Stimulated activated CD4-positive, alpha-beta T cell treated with anti-CD3 and anti-CD28 coated beads, TNF-alpha, amount 100 ng/mL, for 24 hours (primary cell): Measurements from ENCODE around the gene AKT1.
"Not testable (repeated sequence)": the region's sequence is repeated elsewhere in the genome, so short reads cannot be mapped to it uniquely, and the experiment has no call there.

Source experiments
- DNase-seq, 3 experiments: peaks; one replicate each; pipeline ENCODE4 v3.0.0-alpha.2; 2020; ENCODE audit warnings: low read depth in 3 of 3

Gene AKT1

GRCh38 chr14:104818714-104819161 is 23.2 kb upstream of the AKT1 start:
- no peak for DNase-seq

GRCh38 chr14:104817930-104818713 is 22.6 kb upstream of the AKT1 start:
- no peak for DNase-seq

GRCh38 chr14:104816616-104816884 is 21.0 kb upstream of the AKT1 start:
- no peak for DNase-seq

GRCh38 chr14:104814701-104815100 is 19.2 kb upstream of the AKT1 start:
- not testable (repeated sequence) for DNase-seq

GRCh38 chr14:104813286-104813685 is 17.7 kb upstream of the AKT1 start:
- no peak for DNase-seq

GRCh38 chr14:104810316-104810715 is 14.8 kb upstream of the AKT1 start:
- no peak for DNase-seq

GRCh38 chr14:104808456-104808855 is 12.9 kb upstream of the AKT1 start:
- DNase-seq: no peak

GRCh38 chr14:104806625-104807465 is 11.3 kb upstream of the AKT1 start:
- no peak for DNase-seq

- DNase-seq: no peak
Measured at GRCh38 chr14:104805941-104806624, 10.5 kb upstream of the AKT1 start.

- DNase-seq: no peak
Measured at GRCh38 chr14:104805326-104805678, 9.8 kb upstream of the AKT1 start.

GRCh38 chr14:104804481-104805325 is 9.2 kb upstream of the AKT1 start:
- DNase-seq: no peak

GRCh38 chr14:104803912-104804410 is 8.4 kb upstream of the AKT1 start:
- DNase-seq: no peak

GRCh38 chr14:104803280-104803911 is 7.8 kb upstream of the AKT1 start:
- no peak for DNase-seq

- no peak for DNase-seq
Measured at GRCh38 chr14:104802394-104803184, 7.0 kb upstream of the AKT1 start.

- DNase-seq: no peak
Measured at GRCh38 chr14:104801520-104802393, 6.2 kb upstream of the AKT1 start.

GRCh38 chr14:104800771-104801519 is 5.4 kb upstream of the AKT1 start, which contains the start of gene ZBTB42:
Gene ZBTB42 (plus strand): TSS chr14:104801101. CDS start chr14:104801198, 97 bp downstream.
- DNase-seq: peak in 1 of 3 experiments; percentile 68

- peak; percentile 50 to 79 (median 57) for DNase-seq
Measured at GRCh38 chr14:104800015-104800770, 4.6 kb upstream of the AKT1 start.
